Inflammatory macrophage treated with lipopolysaccharide for 1 hour (primary cell): ENCODE measurements around the gene SPOCK1.
"Not testable (repeated sequence)": the region's sequence is repeated elsewhere in the genome, so short reads cannot be mapped to it uniquely, and the experiment has no call there.

Experiments used
- DNase-seq, 2 donors: peaks; one replicate each; pipeline ENCODE4 v3.0.0-alpha.2; 2020 to 2022

The SPOCK1 gene

DNA sequence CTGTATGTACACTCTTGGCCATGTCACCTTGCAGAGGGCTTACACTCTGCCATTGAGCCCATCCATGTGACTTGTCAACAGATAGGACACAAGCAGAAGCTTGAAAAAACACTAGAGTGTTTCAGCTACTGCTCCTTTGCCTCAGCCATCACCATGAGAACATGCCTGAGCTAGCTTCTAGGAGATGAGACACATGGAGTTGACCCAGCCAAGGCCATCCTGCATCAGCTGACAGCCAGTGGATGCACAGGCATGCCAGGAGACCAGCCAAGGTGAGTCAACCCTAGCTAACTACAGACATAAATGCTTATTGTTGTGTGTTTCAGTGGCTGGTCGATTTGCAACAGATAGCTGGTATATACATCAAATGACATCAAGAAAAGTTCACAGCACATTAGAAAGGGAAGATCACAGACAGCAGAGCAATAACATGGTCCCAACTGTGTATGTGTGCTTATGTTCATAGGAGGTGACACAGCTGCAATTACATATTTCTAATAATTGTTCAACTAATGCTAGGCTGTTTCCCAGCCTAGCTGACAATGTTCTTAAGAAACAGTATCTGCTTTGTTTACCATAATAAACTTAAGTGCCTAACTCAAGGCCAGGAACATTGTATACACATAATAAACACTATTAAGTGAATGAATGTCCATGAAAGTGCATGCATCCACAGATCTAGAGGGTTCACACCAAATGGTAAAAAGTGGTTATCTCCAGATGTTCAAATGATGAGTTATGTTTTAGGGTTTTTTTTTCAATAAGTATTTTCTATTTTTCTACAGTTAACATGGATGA, 105.7 kb downstream of the SPOCK1 start:
- DNase-seq = no peak

DNA sequence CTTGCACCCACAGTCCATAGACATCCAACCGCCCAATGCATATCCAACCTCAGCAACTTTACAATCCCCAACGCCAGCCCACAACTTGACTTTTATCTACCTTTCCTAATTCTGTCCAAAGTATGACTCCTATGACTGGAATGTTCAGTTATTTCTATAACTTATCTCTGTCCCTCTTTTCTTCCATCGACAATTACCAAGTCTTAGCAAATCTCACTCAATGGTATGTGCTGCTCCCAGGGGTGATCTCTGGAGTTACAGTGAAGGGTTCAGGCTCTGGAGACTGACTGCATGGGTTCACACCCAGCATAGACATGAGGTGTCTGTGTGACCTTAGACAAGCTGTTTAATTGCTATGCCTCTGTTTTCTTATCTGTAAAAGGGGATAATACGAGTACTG, 106.9 kb downstream of the SPOCK1 start:
- no peak for DNase-seq

DNA sequence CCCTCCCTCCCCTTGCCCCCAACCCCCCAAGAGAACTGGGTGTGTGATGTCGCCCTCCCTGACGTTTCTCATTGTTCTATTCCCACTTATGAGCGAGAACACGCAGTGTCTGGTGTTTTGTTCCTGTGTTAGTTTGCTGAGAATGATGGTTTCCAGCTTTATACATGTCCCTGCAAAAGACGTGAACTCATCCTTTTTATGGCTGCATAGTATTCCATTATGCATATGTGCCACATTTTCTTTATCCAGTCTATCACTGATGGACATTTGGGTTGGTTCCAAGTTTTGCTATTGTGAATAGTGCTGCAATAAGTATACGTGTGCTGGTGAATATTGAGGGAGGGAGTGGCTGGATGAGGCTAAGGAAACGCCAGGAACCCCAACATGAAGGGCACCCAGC, 108.1 kb downstream of the SPOCK1 start:
- DNase-seq = not testable (repeated sequence)

DNA sequence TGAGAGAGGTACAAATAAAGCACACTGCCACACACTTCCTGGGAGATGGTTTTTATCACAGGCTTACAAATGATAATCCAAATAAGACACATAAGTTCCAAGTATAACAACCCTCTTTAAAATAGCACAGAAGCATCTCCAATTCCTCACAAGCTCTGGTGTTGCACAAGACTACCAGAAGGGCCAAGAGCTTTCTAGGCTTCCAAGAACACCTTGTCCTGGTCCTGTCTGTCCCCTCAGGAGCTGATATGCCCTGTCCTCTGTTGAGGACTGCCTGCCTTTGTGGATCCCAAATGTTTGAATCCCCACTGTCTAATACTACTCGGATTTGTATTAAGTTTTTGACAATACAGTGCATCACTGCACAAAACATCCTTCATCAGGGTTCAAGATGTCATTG, 110.1 kb downstream of the SPOCK1 start:
- DNase-seq = no peak

DNA sequence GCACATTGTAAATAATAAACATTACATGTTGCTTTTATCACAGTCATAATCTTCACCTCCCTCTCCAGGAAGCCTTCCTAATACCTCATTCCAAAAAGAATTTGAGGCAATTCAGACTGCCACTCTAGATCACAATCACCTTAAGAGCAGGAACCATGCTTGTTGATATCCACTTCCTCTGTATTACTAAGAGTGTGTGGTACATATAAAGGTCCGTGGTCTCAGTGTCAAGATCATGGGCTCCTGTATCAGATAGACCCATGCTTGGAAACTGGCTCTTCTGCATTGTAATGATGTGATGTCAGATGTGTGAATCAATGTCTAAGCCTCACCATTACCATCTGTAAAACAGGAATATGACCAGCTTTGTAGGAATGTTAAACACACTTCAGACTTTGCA, 114.1 kb downstream of the SPOCK1 start:
- no peak for DNase-seq

DNA sequence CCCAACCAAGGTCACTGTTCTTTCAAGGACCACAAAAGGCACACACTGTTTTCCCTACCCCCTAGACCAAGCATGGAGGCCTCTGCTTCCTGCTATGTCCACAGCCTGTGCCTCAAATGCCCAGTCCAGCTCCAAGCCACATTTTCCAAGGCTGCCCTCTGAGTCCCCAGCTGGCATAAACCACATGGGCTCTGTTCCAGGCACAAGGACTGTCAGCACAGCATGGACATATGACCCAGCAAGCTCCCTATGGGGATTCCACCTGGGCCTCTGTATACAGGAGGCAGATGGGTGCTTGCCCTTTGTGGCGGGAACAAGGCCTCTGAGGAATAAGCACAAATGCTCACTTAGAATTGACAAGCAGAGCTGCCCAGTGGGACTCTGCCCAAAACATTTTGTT, 115.2 kb downstream of the SPOCK1 start:
- no peak for DNase-seq

DNA sequence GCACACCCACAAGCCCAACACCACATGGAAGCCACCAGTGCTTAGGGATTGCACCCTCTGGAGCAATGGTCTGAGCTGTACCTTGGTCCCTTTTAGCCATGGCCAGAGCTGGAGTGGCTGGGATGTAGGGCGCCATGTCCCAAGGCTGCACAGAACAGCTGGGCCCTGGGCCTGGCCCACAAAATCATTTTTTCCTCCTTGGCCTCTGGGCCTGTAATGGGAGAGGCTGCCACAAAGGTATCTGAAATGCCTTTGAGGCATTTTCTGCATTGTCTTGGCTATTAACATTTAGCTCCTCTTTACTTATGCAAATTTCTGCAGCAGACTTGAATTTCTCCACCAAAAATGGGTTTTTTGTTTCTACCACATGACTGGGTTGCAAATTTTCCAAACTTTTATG, 117.6 kb downstream of the SPOCK1 start:
- DNase-seq = peak; percentile 4 to 43

DNA sequence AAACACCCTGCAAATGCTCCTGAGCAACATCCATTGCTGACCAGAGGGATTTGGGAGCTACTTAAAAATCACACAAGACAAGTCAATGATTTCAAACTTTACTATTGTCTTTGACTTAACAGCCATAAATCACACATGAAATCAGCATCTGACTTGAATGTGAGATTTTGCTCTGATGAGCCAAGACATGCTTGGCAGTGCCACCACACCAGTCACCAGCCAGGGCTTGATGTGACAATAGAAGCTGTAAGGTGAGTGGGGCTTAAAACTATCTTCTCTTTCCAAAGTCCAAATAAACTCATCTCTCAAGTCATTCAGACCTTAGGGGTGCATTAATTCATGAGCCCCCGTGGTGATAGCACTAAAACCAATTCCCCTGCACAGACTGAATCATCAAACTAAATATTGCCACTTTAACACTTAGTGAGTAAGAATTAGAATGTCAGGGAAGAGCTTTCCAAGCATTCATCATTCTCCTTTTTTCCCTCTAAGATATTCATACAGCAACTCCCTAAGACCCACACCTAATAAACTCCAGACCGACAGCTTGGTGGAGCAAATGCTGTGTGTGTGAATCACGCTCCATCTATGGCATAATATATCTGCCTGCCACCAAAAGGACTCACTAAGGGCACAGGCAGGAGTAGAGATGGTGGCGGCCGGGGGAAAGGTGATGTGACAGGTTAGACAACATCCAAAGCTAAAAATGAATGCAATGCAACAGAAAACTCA, 119.4 kb downstream of the SPOCK1 start:
- no peak for DNase-seq

DNA sequence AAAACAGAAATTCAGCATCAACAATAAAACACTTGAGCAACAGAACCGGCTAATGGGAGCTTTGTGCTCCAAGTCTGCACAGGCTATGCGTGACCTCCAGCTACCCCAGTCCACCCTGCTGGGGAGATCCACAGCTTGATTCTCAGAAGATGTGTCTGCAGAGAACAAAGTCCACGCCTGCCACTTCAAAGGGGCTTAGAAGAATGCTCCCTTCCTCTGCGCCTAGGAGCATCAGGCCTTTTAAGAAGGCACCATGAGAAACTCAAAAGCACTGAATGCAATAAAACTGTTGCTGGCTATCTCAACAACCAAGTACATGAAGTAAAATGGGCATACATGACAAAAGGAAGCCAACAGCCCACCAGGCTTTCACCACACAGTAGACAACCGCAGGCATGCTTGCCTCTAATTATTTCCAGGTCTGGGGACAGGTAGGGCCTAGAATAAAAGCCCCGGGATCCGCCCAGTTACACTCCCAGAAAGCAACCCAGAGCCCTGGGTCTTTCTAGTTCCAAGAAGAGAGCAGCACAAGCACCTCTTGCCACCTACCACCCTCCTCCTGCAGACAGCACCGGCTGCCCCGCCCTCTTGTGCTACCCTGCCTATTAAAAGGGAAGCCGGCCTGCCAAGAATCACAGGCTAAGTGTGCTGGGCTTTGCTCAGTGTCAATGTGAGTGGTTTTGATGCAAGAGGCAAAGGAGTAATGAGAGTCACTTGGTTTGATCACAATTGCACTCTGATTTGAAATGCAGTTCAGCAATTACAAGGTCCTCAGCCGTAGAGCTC, 123.2 kb downstream of the SPOCK1 start:
- no peak for DNase-seq

DNA sequence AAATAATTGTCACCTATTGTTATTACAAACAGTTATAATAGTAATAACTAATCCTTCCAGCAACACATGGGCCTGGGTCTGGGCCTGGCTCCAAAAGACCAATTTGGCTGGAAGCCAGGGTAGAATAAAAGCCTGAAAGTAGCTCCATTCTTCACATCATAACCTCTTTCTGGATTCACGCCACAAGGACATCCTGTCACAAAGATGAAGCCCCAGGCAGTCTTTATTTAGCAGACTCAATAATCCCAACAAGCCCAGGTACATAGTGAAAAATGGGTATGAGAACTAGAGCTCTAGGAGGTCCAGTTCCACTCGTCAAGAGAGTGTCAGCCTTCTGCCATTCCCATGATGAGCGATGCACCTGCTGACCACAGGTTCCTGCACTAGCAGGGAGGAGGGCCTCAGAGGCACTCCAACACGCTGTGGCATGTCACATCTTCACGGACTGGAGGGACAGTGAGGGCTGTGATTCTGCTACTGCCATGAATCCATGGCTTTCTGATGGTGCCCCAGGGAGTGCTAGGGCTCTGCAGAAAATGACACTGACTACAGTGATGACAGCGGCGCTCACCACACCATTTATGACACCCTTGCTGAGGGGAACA, 124.9 kb downstream of the SPOCK1 start:
- no peak for DNase-seq

DNA sequence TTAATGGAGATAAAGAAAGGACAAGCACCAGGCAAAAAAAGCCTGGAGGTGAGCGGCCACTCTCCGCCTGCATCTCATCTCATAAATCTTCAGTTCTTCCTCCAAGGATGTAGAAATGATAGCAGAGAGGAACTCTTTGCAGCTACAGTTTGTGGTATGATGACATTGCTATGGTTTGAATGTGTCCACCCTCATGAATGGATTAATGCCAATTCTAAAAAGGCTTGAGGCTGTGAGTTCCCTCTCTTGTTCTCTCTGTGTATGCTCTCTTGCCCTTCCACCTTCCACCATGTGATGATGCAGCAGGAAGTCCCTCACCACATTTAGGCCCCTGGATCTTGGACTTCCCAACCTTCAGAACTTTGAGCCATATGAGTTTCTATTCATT, 126.4 kb downstream of the SPOCK1 start:
- DNase-seq = peak; percentile 18 to 29

DNA sequence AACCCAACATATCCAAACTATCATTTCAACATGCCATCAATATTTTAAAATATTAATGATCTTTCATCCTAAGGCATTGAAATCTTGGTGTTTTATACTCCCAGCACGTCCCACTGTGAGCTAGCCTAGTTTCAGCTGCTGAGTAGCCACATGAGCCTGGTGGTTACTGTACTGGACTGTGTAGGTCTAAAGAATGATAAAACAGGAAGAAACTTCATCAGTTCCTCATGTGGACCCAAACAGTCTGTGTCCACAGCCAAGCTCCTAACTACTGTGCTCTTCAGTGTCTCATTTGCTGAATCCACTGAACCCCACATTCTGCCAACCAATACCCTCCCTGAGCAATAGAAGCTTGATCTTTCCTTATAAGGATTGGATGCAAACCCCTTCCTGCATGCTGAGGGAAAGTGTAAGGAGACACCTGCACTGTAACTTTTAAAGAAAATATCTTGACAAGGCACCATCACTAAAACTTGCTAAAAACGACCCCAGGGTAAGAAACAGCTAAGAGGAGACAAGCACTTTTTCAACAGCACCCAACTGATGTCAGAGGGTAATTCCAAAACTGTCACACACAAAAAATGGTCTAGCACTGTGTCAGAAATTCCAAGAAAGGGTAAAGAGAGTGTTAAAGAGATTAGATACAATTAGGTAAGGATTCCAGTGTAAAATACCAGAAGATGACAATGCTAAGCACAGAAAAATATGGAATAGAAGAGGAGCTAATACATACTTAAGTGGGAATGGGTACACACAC, 126.9 kb downstream of the SPOCK1 start:
- peak; percentile 3 to 17 for DNase-seq

DNA sequence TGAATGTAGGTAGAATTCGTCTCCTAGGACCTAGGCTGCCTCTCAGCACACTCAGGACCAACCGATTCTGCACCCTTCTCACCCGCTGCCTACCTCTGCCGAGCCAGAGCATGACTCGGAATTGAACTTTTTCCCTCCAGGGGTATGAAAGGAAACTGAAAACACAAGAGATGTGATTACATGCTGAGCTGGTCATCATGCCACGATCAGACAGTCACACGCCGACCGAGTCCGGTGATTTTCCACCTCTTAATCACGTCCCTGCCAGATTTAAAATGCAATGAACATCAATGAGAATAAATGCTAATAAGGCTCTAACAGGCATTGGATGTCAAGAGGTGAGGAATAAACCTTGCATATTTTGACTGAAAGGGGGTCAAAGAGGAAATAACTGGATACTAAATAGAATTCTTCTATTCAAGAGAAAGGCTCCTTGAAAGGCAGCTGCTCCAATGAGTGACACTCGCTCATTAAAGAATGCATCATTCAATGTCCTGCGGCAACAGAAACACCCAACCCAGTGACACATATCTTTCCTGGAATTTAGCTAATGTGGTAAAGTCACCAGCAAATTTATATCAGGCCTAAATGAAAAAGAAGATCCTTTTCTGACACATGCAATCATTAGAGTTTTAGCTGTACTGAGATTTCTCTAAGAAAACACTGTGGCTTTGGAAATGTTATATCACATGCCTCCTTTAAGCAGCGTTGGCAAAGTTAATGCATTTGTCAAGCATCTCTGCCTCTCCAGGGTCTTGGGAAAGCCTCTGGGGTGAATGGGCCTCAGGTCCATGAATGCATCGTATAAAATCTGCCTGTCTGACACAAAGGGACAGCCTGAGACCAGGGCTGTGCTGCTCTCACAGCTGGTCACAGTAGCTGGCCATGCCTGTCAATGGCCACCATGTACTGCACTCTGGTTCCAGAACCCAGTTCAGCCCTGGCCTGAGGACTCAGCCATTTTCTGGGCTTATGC, 128.7 kb downstream of the SPOCK1 start:
- no peak for DNase-seq

DNA sequence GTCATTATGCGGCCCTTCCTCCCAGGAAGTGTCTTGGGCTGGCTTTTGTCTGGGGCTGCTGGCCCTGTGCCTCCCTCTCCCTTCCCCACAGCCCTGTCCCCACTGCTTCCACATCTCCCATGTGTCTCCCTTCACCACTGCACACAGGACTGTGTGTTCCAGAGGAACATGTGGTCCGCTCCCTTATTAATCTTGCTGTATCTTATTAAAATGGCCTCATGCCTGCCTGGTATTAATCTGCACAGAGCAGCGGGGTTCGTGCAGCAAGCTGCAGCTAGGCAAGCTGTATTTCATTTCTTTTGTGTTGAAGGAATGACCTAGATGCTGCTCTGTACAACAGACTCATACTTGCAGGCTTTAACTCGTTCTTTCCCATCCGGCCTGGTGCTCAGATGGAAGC, 130.5 kb downstream of the SPOCK1 start:
- no peak for DNase-seq

DNA sequence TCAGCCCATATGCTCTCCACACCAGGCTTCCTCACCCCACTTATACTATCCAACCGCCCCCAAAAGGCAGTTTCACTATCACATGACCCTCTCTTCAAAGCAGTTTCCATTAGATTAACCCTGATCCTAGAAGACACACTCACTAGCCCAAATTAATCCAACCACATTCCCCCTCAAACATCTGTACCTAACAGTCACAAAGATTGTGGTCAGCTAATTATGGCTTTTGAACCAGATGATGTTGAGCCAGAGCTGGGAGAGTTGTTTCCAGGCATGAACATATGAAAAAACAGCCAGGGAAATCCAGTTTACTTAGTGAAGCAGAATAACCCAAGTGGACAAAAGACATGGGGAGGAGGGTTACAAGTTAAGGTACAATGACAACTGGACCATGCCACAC, 131.2 kb downstream of the SPOCK1 start:
- no peak for DNase-seq

DNA sequence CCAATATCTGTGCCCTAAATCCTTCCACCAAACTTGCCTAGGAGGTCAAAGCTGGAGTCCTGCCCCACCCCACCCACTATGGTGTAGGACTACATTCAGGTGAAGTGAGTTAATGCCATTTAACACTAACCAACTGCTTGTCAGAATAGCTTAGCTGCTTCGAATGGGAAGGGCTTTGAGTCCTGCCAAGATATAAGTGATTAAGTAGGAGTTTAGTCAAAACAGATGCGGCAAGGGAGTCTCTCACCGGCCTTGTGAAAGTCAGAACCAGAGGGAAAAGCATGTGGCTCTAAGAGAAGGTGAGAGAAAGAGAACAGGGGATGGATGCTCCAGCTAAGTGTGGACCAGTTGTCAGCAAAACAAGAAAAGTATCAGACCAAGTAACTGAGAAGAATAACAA, 132.6 kb downstream of the SPOCK1 start:
- no peak for DNase-seq

DNA sequence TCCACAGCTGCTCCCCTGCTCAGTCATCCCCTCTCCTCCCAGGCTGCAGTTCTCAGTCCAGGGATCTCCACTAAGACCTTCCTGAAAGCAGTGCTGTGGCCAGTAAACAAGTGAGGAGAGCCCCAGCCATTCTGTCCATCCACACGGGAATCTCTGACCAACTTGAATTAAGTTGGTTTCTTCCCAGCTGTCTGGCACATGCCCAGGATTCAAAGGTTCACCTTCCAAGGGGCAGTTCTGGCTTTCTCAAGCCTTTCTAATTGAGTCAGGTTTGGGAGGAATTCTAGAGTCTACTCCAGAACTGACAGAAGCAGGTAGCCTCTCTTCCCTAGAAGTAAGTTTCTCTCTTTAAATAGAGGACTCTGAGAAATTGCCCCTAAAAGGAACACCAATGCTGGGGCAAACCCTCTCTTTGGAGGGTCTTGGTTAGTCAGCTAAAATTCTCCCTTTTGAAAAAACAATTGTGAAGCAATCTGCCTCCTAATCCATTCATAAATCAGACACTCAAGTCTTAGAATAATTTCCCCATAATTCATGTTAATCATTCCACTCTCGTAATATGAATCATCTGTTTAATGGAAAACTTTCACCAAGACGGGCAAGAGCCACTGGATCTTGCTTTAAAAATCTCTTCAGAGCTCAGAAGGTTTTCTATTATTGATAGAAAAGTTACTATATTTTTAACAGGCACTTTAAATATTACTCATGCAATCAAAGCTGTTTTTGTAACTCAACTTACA, 133.8 kb downstream of the SPOCK1 start:
- DNase-seq = no peak

DNA sequence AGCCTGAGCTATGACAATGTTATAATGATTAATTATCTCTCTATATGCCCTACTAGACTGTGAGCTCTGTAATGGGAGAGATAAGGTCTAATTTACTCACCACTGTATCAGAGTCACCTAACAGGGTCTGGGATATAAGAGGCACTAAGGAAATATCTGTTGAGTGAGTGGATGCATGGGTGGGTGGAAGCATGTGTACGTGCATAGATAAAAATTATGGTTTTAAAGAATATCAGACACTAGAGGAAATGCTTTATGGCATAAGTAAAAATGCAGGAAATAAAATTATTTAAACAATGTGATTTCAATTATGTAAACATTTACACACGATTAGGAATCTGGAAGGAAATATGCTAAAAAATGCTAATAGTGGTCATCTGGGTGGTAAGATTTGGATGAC, 137.8 kb downstream of the SPOCK1 start:
- DNase-seq = no peak

DNA sequence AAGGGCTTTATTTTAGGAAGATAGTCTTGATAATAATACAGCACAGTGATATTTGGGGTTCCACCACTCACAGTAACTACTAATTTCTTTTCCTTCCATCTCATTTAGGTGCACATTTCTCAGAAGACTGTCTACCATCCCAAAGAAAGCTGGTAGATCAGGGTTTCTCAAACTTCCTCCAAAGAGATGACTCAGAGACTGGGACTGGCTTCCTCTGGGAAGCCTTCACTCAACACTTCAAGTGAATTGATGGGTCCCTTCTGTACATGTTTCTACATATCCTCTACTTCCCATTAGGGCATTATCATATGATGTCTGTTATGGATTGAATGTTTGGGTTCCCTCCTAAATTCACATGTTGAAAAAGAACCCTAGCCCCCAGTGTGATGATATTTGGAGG, 138.5 kb downstream of the SPOCK1 start:
- peak in 1 of 2 donors; percentile 3 for DNase-seq

DNA sequence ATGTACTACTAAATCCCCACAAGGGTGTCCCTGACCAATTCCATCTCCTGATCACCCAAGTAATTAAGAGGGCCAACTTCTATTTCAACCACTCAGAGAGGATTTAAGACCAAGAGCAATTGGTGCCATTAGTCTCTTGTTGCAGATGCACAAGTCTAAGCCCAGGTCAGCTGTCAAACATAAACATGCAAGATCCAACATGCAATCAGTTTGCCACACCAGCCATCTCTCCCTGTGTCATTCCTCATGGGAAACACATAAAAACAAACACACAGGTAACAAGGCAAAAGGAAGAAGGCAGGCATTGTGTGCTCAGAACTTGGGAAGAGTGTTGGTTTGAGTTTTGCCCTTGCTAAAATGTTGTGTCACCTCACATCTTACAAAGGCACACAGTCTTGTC, 139.2 kb downstream of the SPOCK1 start:
- DNase-seq = no peak

DNA sequence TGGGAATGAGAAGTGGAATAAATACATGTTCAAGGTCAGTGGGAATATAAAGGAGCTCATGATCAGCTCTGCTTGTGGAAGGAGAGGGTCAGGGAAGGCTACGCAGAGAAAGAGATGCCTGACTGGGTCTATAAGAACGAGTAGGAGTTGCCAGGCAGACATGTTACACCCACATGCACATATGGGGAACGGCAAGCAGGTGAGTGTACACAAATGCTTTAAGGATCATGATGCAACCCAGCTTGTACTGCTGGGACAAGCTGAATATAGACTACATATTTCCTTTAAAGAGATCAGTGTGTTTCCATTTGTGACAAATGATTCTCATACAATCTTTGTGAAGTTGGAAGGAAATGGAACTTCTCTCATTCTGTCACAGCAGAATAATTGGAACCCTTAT, 141.7 kb downstream of the SPOCK1 start:
- no peak for DNase-seq
